Left lobe of liver (tissue), 2 donors: ENCODE results near the gene IGF2R. TPM values are rescaled to one million over a fixed set of nuclear protein-coding genes. Genes with fewer than 3 reads are reported as not detected.

Source experiments
- ATAC-seq: fragments of 200-7000 bp; cut with Tn5 transposase; one replicate; pipeline ENCODE4 v1.9.1; 2020; ENCODE audit warnings: mild to moderate bottlenecking, moderate library complexity
- DNase-seq: peaks from one replicate; pipeline ENCODE4 v3.0.0-alpha.2; 2020; ENCODE audit warnings: low spot score
- total RNA-seq: library from RNA; stranded (reverse); gene quantifications from one replicate; pipeline ENCODE4 v1.2.1, GENCODE V29; 2021
- donor health status: DM: no; HTN: no; CAD: no; lungs with moderate emphysema.
- donor health status: DM: no; HTN: yes; CAD: no.

Gene IGF2R
- total RNA-seq, 1 donor from 2014 or later = 51.5 TPM

- DNase-seq = no peak
- ATAC-seq = no peak
Observed at GRCh38 chr6:160116411-160116810, 147.5 kb downstream of the IGF2R start.

- ATAC-seq = no peak
Observed at GRCh38 chr6:160117137-160117536, 148.3 kb downstream of the IGF2R start.

DNA sequence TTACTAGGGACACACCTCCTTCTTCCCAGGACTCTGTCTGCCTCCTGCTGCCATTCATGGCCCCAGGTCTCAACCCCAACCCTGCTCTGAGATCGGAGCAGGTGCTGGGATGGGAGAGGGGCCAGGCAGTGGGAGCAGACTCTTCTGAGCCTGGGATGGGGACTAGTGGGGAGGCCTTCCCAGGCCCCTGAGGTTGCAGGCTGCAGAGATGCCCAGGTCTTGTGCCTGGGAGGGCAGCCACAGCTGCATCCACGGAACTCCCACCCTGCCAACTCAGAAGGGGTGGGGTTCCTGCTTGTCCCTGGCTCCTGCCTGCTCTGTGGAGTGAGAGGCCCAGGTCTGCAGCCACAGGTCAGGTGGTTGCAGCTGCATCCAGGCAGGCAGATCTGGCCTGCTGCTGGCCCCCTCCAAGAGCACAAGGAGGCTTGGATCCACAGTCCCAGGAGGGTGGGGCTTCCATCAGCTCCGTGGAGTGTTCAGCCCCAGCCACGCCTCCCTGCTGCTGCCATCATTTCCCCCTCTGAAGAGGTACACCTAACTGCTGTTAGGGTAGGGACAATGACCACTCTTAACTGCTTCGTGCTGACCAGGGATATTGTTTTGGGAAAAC, 149.8 kb downstream of the IGF2R start:
- ATAC-seq (no peak), DNase-seq (no peak)

More at GRCh38 chr6:160117137-160117536, 148.3 kb downstream of the IGF2R start:
- DNase-seq = no peak

DNA sequence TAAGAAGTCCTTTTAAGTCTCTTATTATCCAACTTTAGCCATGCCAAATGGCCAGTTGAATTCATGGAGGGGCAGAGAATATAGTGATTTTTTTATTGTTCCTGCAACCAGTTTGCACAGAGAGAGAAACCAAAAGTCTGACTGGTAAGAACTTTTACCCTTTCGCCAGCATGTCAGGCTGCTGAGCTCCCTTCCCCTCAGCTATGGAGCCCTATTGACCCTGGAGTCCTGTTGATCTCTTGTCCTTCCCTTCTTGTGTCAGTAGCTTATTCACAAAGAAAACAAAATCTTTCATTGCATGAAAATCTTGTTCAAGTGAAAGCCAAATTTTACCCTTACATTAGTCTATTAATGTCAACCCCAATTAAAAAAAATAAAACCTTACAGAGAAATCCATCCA, 151.2 kb downstream of the IGF2R start:
- ATAC-seq (peak; percentile 24), DNase-seq (no peak)

DNA sequence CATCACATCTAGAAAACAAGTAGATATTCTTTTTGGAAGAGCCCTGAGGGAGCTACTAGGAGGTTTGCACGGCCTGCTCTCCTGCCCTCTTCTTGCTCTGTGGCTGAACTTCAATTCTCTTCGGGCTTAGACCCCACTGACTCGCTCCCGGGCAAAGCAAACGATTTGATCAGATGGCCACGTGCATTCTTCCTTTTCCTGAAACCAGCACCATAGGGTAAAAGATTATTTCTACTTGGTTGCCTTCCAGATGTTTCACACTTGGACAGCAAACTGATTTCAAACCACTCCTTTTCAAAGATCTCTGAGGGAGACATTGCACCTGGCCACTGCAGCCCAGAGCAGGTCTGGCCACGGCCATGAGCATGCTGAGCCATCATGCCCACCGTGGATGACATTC, 152.7 kb downstream of the IGF2R start, which contains the start of gene SLC22A1:
Gene SLC22A1 (plus strand): TSS at position 258 of the 400 bp plus-strand sequence. CDS start 121 bp downstream, at position 379.
- peak; percentile 84 for DNase-seq

GRCh38 chr6:160121981-160122380, 153.1 kb downstream of the IGF2R start:
- peak; percentile 32 for ATAC-seq
- no peak for DNase-seq

More for the DNA sequence above, 152.7 kb downstream of the IGF2R start, which contains the start of gene SLC22A1:
- ATAC-seq = peak; percentile 54

DNA sequence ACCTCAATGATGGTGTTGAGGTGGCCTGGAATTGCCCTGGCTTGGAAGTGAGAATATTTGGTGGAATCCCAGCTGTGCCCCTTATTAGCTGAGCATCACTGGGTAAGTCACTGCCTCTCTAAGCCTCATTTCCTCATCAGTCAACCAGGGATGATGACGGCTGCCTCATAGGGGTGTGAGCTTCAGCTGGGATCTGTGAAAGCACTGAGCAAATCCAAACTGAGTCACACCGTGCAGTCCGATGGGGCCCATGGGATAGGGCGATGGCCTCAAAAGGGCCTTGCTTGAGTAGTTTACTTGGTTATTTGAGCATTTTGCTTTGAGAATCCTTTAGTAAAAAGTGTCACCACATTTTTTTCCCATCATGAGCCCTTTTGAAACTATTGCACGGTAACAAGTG, 153.9 kb downstream of the IGF2R start:
- ATAC-seq (peak; percentile 3), DNase-seq (no peak)

- ATAC-seq (peak; percentile 53), DNase-seq (peak; percentile 81)
Observed at GRCh38 chr6:160124007-160124406, 155.1 kb downstream of the IGF2R start.

DNA sequence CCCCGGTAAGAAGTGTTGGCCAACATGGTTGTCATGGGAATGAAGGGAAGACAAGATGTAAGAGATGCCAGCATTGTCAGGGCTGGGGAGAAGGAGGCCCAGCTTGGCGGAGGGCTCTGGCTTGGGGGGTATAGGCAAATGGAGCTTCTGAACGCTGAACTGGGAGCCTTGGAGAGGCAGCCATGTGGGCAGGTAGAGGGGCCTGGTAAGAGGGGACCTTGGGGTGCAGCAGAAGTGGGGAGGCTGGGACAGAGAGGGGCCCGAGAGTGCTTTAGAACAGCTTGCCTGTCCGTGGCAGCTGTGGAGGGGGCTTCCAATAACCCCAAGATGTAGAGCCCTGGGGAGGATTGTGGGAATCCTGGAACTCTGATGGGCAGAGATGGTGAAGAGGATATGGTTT, 155.7 kb downstream of the IGF2R start:
- DNase-seq (no peak), ATAC-seq (peak; percentile 11)

DNA sequence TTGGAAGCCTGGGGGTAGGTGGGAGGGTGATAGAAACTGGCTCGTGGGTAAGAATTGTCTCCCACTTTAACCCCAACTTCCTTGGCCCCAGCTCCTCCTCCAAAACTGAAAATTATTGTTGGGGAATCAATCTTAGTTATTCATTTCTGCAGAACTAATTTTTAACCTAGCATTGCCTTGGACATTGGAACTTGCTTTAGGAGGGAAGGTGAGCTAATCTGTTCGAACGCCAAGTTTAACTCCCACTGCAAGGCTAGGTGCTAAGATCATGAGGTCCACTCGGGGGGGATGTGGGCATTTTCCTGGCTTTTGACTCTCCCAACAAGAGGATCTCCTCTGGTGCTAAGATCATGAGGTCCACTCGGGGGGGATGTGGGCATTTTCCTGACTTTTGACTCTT, 156.2 kb downstream of the IGF2R start:
- DNase-seq = peak; percentile 73
- ATAC-seq = peak; percentile 32

DNA sequence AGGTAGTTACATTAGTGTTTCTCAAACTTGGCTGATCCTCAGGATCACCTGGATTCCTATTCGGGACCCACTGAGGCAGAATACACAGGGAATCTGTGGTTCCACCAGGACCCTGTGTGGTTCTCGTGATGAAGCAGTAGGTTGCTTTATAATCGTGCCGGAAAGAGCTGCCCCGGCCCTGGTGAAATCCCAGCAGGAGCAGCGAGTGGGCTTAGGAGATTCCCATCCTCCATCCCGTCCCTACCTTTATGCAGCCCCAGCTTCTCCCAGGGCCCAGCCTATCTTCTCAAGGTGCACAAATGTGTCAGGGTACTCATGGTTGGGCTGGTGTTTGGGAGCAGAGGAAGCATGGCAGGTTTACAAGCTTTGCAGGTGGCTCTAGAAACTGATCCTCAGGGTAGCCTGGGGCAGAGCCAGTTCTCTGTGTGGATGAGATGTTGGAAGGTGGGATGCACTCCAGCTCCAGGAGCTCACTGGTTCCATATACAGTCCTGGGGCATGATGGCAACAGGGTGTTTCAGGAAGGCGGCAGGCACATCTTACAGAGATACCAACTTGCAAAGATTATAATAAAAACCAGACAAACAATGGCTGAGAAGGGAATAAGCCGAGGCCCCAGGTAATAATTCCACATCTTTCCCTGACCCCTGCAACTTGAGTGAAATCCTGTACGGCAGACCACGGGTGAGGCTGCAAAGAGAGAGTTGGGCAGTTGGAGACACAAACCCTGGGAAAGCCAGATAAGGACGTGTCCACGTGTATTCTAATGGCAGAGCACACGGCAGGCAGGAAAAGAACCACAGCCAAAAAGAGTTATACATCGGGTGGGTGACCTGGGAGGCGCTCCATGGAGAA, 158.6 kb downstream of the IGF2R start:
- peak; percentile 2 for ATAC-seq
- DNase-seq = no peak

DNA sequence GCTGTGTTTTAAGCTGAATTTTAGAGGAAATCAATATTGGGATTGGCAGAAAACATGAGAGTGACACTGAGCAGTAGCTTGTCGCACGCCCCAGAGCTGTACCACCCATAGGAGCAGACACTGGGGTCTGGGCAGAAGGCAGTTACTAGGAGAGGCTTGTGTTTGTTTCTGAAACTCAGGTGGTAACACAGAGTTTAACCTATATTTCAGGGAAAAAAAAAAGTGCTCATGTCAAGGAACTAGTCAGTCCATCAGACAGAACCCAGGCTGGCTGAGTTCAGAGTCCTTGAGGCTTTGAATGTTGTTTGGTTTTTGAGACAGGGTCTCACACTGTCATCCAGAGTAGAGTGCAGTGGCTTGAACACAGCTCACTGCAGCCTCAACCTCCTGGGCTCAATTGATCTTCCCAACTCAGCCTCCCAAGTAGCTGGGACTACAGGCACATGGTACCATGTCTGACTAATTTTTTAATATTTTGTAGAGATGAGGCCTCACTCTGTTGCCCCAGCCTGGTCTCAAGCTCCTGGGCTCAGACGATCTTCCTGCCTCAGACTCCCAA, 159.3 kb downstream of the IGF2R start:
- ATAC-seq (no peak), DNase-seq (no peak)

DNA sequence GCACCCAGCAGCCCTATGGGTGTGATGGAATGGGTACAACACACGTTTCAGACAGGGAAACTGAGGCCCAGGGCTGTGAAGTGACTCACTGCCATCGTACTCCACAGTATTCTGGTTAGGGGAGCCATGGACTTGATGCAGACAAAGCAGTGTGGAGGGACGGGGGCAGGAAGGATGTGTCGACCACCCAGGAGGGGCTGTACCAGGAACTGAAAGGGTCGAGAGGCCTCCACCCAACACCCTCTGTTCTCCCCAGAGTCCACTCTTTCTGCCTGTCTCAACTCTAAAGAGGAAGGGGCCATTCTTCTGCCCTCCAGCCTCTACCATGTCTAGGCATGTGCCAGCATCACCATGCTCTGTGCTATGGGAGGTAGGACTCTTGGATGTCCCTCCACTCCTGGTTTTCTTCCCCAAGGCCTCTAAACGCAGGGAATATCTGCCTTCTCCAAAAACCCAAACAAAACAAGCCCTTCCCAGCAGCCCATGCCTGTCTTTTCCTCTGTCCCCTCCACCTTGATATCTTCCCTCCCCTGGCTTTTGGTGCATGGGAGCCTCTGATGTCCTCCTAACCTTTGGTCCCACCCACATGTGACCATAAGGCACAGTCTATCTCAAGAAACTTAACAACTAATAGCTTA, 160.1 kb downstream of the IGF2R start:
- ATAC-seq = peak; percentile 11

GRCh38 chr6:160129881-160130615, 161.2 kb downstream of the IGF2R start:
- no peak for ATAC-seq
- no peak for DNase-seq

More for the DNA sequence above, 160.1 kb downstream of the IGF2R start:
- no peak for DNase-seq

GRCh38 chr6:160130729-160131484, 162.0 kb downstream of the IGF2R start:
- DNase-seq = no peak
- ATAC-seq = peak; percentile 17

GRCh38 chr6:160131636-160132296, 162.9 kb downstream of the IGF2R start:
- ATAC-seq = no peak
- DNase-seq = no peak

GRCh38 chr6:160132297-160132637, 163.4 kb downstream of the IGF2R start:
- ATAC-seq (no peak), DNase-seq (no peak)

DNA sequence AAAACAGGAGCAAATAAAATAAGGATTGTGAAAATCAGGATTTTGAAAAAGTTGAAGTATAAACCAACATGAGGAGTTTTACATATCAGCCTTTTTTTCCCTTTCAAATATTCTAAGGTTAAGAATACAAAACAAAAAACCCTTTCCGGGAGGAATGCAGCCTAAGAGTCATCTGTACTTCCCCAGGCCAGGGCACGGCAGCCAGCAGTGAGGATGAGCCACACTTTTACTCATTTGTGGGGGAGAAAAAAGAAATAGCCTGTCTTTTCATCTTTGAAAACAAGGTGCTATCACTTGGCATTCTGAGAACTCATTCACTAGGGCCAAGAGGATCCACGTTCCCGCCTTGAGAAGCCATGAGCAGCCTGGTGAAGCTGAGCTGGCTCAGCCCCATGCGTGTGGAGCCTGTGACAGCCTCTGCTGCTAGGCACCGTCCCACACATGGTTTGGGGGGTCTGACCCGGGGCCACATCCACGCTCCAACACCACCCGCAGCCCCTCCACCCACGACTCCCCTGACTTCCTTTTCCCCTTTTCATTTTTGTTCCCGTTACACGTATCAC, 164.0 kb downstream of the IGF2R start:
- DNase-seq (no peak), ATAC-seq (no peak)
